ENCODE data around the gene POLD4.

GRCh38 chr11:67371911-67372320, 18.6 kb upstream of the POLD4 start:
- TF ChIP-seq, protein P1, sequence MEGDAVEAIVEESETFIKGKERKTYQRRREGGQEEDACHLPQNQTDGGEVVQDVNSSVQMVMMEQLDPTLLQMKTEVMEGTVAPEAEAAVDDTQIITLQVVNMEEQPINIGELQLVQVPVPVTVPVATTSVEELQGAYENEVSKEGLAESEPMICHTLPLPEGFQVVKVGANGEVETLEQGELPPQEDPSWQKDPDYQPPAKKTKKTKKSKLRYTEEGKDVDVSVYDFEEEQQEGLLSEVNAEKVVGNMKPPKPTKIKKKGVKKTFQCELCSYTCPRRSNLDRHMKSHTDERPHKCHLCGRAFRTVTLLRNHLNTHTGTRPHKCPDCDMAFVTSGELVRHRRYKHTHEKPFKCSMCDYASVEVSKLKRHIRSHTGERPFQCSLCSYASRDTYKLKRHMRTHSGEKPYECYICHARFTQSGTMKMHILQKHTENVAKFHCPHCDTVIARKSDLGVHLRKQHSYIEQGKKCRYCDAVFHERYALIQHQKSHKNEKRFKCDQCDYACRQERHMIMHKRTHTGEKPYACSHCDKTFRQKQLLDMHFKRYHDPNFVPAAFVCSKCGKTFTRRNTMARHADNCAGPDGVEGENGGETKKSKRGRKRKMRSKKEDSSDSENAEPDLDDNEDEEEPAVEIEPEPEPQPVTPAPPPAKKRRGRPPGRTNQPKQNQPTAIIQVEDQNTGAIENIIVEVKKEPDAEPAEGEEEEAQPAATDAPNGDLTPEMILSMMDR (IDR thresholded peaks at IDR 0.05), result no peak
- TF ChIP-seq POLR2A (IDR thresholded peaks at IDR 0.05), result no peak
